ENCODE measurements around the gene RFX1. TPM values are rescaled to one million over a fixed set of nuclear protein-coding genes. Genes with fewer than 3 reads are reported as not detected.

The RFX1 gene
- total RNA-seq, 1 donor from 2014 or later, result 4.2 TPM

GRCh38 chr19:13987101-13987890, 18.8 kb downstream of the RFX1 start:
- no peak for TF ChIP-seq CTCF (conservative IDR thresholded peaks at IDR 0.05; ENCODE audit: low read depth, low read length)
- no peak overlapping the region for H3K4me3 ChIP-seq (ENCODE audit: low read depth, low read length)
- DNase-seq (ENCODE audit: low read depth), result no peak

DNA sequence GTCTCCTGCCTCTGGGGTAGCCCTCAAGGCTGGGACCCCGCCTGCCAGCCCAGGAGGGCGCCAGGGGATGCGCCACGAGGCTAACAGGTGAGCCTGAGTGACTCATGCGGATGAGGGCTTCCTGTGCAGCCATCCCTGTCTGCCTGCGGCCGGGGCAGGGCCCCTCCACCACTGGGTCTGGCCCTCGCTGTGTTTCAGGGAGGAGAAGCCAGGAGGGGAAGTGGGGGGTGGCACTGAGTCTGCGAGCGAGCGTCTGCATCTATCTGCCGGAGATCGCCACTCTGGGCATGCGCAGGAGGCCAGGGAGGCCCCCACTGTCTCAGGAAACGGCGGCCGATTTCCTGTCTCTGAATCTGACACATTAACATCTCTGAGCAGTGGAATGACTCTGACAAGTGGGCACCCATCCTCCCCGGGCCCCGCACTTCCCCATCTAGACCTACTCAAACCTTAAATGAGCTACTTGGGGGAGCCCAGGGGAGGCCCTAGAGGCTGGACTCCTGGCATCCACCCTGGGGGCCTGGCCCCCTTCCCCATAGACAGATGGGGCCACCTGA, 19.7 kb downstream of the RFX1 start:
- no peak for TF ChIP-seq CTCF (conservative IDR thresholded peaks at IDR 0.05; ENCODE audit: low read depth, low read length)
- no peak for DNase-seq (ENCODE audit: low read depth)
- no peak overlapping the region for H3K4me3 ChIP-seq (ENCODE audit: low read depth, low read length)

- H3K4me3 ChIP-seq (ENCODE audit: low read depth, low read length), result no peak overlapping the region
- no peak for TF ChIP-seq CTCF (conservative IDR thresholded peaks at IDR 0.05; ENCODE audit: low read depth, low read length)
- DNase-seq (ENCODE audit: low read depth), result no peak
These were observed 20.3 kb downstream of the RFX1 start for GRCh38 chr19:13985771-13986347.

DNA sequence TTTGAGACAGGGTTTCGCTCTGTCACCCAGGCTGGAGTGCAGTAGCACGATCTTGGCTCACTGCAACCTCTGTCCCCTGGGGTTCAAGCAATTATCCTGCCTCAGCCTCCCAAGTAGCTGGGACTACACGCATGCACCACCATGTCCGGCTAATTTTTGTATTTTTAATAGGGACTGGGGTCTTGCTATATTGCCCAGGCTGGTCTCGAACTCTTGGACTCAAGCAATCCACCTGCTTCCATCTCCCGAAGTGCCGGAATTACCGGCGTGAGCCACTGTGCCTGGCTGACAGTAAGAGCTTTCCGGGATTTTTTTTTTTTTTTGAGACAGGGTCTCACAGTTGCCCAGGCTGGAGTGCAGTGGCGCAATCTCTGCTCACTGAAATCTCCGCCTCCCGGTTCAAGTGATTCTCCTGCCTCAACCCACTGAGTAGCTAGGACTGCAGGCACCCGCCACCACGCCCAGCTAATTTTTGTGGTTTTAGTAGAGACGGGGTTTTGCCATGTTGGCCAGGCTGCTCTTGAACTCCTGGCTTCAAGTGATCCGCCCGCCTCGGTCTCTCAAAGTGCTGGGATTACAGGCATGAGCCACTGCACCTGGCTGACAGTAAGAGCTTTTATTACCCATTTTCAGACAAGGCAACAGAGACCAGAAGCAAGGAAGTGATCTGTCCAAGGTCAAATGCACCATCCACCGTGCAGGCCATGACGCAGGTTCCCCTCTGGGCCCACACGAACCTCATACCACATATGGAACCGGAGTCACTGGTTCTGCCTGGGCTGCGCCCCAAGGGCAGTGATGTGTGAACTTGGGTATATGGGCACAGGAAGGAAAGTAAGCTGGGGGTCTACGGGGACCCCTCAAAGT, 21.0 kb downstream of the RFX1 start:
- no peak for TF ChIP-seq CTCF (conservative IDR thresholded peaks at IDR 0.05; ENCODE audit: low read depth, low read length)
- no peak overlapping the region for H3K4me3 ChIP-seq (ENCODE audit: low read depth, low read length)
- DNase-seq (ENCODE audit: low read depth), result no peak

- no peak for TF ChIP-seq CTCF (conservative IDR thresholded peaks at IDR 0.05; ENCODE audit: low read depth, low read length)
- no peak for DNase-seq (ENCODE audit: low read depth)
- H3K4me3 ChIP-seq (ENCODE audit: low read depth, low read length), result no peak overlapping the region
These were observed 21.9 kb downstream of the RFX1 start for GRCh38 chr19:13984186-13984585.

GRCh38 chr19:13983213-13983889, 22.8 kb downstream of the RFX1 start:
- TF ChIP-seq CTCF (conservative IDR thresholded peaks at IDR 0.05; ENCODE audit: low read depth, low read length), result no peak
- H3K4me3 ChIP-seq (ENCODE audit: low read depth, low read length), result no peak overlapping the region
- no peak for DNase-seq (ENCODE audit: low read depth)

Measured in epithelial cell of proximal tubule (primary cell).